ENCODE measurements around the gene DRAM1.
"Not testable (repeated sequence)": the region's sequence is repeated elsewhere in the genome, so short reads cannot be mapped to it uniquely, and the experiment has no call there.

The DRAM1 gene

DNA sequence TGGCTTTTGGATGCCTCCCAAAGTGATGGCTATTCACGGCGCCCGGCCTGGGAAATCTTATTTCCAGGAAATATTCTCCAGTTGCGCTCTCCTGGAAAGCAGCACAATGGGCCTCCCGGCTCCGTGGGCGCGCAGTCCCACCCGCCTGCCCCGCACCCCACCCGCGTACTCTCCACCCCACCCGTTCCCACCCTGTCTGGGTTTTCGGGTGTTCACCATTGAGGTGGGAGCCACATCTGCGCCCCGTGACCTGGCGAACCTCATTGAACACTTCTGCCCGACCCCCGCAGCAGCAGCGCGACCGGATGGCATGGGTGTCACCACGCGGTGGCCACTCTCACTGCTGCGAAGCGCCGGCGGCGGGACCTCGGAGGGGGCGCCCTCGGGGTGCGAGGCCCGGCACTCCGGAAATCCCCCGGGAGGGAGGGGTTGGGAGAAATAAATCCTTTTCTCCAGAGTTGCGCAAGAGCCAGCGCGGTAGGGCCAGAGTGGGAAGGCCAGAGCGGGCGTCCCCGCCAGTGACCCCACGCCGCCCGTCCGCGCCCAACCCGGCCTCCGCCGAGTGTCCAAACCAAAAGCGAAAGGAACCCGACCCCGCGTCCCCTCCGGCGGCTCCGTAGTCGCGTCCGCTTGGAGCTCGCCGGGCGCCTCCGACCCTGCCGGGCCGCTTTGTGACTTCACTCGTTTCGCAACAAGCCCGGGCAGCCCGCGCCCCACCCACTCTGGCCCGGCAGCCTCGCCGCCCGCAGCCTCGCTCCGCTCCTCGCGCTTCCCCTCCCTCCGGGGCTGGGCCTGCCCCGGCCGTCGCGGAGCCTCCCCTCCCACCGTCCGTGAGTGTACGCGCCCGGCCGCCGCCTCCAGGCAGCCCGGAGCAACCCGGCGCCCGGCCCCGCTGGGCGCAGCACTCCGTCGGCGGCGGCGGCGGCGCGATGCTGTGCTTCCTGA lies at the start of gene DRAM1:
Gene DRAM1 (plus strand): TSS at position 720 of the 945 bp plus-strand sequence. CDS start 210 bp downstream, at position 930.
- peak; percentile 53 to 63 for DNase-seq

DNA sequence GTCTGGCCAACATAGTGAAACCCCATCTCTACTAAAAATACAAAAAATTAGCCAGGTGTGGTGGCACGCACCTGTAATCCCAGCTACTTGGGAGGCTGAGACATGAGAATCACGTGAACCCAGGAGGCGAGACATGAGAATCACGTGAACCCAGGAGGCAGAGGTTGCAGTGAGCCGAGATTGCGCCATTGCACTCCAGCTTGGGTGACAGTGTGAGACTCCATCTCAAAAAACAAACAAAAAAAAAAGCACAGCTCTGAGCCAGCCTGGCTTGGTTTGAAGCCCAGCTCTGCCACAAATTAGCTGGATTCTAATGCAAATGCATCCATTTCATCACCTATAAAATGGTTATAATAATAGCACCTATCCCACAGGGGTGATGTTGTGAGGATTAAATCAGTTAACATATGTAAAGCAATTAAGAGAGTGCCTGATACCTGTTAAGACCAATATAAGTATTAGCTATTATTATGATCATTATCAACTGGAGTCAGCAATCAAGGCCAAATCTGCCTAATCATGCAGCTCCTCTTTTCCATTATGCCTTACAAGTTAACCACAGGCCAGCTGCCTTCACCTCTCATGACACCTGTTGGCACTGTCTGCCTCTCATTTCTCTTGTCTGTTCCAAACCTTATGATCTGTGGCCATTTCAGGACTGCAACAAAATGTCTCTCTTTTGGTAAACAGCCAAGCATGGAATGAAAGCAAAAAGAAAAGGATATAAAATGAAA lies 48.8 kb upstream of the DRAM1 start:
- DNase-seq: no peak

- DNase-seq: no peak
Measured at GRCh38 chr12:101829639-101830366, 47.6 kb upstream of the DRAM1 start.

DNA sequence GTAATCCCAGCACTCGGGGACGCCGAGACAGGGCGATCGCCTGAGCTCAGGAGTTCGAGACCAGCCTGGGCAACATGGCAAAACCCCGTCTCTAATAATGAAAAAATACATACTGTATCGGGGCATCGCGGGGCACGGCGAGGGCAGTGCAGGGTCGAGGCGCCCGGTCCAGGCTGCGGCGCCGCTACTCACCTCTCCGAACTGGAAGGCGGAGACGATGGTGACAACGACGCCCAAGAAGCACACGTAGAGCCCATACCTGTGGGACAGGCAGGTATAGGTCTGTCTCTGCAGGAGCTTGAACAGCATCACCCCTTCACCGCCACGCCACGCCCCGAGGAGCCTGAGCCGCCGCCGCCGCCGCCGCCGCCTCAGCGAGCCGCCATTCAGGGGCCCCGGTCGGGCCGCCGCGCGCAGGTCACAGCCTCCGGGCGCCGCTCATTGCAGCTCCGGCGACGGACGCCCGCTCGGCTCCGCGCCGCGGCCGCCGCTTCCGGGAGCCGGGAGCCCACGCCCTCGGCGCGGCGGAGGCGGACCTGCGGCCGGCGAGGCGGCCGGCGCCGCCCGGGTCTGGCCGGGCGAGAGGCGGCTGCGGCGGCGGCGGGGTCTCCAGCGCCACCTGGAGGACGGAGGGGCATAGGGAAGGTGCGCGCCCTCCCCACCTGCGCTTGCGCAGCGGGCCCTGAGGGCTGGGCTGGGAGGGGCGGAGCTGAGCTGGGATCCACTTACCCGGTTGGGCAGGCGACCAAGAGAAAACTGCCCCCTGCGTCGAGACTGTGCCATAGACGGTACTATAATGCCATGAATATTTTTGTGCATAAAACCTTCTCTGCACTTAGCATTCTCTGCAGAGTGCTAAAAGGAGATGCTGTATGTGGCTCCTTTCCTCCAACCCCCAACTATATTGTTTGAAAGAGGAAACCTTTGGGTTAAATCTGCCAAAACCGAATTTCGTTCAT lies 46.7 kb upstream of the DRAM1 start, which contains the start of gene GNPTAB:
Gene GNPTAB (minus strand): TSS at position 593 of the 959 bp plus-strand sequence. CDS start 284 bp downstream, at position 309.
- peak; percentile 94 for DNase-seq

DNA sequence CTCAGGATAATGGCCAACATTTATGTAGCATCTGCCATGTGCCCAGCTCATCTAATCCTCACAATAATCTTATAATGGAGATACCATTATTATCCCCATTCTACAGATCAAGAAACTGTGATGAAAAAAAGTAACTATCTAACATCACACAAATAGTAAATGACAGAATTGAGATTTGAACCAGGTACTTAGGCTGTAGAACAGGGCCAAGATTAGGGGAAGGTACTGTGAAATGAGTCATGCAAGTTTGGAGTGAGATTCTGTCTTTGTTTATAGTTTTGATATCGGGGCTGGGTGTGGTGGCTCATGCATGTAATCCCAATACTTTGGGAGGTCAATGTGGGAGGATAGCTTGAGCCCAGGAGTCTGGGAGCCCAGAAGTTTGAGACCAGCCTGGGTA lies 45.4 kb upstream of the DRAM1 start:
- no peak for DNase-seq

DNA sequence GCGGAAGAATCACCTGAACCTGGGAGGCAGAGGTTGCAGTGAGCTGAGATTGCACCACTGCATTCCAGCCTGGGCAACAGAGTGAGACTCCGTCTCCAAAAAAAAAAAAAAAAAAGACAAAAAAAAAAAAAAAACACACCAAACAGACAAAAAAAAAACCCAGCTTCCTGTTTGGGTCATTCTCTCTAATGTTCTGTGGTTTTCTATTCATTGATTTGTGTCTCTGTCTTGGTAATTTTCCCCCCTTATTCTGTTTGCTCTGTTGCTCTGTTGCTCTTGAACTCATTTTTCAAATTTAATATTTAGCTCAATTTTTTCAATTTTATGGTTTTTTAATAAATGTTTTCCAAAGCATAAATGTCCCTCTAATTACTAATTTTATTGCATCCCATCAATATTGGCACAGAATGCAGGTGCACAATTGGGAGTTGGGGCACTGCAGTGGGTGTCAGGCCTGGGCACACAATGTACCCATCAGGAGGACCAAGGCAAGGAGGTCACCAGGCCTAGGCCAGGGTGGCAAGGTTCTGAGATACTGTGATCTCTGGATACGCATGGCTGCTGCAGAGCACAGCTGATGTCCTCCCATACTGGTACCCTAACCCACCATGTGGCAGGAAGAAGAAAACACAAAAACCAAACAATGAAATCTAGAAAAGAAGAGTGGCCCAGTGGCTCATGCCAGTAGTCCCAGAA lies 38.6 kb upstream of the DRAM1 start:
- DNase-seq: no peak

GRCh38 chr12:101839324-101840283 lies 37.8 kb upstream of the DRAM1 start:
- peak; percentile 65 to 71 for DNase-seq

DNA sequence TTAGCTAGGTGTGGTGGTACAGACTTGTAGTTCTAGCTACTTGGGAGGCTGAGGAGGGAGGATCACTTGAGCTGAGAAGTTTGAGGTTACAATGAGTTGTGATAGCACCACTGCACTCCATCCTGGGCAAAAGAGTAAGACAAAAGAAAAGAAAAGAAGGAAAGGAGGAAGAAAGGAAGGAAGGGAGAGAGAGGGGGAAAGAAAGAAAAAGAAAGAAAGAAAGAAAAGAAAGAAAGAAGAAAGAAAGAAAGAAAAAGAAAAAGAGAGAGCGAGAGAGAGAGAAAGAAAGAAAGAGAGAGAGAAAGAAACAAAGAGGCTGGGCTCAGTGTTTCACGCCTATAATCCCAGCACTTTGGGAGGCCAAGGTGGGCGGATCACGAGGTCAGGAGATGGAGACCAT lies 36.3 kb upstream of the DRAM1 start:
- no peak for DNase-seq

DNA sequence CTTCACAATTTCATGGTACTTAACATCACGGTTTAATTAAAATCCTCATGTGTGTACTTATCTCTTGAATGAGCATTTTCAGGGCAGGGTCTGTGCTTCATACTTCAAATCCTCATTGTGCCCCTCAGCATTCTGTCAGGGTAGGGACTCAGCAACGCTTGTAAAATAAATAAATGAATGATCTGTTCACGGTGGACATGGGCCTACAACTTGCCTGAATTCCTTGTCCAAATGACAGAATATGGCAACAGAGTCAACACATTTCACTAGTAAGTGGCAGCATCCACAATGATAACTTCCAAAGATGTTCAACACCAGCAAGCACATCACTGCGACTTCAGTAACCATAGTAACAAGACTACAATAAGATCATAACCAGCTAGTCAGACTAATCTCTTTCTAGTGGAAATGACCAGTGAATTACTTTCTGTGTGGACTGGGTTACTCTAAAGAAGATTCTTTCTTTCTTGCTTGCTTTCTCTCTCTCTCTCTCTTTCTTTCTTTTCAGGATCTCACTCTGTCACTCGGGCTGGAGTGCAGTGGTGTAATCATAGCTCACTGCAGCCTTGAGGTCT lies 32.2 kb upstream of the DRAM1 start:
- DNase-seq: no peak

DNA sequence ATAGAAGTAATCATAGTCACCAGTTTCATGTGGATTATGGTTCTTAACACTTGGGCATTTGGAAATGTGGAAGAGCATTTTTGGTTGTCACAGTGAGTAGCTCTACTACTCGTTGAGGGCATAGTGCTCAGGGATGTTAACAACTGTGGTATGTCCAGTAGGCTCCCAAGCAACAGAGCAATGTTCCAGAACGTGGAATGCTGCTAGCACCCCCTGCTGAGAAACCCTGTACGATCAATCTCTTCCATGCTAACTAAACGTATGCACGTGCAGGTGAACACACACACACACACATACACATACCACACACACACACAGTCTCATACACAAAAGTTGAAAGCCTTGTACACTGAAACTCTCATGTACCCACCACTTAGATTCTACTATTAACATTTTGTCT lies 30.1 kb upstream of the DRAM1 start:
- DNase-seq: no peak

GRCh38 chr12:101850199-101850598 lies 27.2 kb upstream of the DRAM1 start:
- no peak for DNase-seq

- DNase-seq: no peak
Measured at GRCh38 chr12:101852998-101853397, 24.4 kb upstream of the DRAM1 start.

GRCh38 chr12:101854747-101855146 lies 22.6 kb upstream of the DRAM1 start:
- DNase-seq: no peak

- DNase-seq: no peak
Measured at GRCh38 chr12:101855364-101855884, 22.0 kb upstream of the DRAM1 start.

DNA sequence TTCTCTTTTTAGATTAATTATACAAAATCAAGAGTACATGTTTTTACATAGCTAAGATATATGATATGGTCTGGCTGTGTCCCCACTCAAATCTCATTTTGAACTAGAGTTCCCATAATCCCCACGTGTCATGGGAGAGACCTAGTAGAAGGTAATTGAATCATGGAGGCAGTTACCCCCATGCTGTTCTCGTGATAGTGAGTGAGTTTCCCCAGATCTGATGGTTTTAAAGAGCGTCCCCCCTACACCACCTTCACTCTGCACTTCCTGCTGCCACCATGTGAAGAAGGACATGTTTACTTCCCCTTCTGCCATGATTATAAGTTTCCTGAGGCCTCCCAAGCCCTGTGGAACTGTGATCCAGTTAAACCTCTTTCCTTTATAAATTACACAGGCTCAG lies 21.4 kb upstream of the DRAM1 start:
- DNase-seq: no peak

GRCh38 chr12:101856614-101857013 lies 20.8 kb upstream of the DRAM1 start:
- DNase-seq: not testable (repeated sequence)

- no peak for DNase-seq
Measured at GRCh38 chr12:101857043-101857558, 20.3 kb upstream of the DRAM1 start.

DNA sequence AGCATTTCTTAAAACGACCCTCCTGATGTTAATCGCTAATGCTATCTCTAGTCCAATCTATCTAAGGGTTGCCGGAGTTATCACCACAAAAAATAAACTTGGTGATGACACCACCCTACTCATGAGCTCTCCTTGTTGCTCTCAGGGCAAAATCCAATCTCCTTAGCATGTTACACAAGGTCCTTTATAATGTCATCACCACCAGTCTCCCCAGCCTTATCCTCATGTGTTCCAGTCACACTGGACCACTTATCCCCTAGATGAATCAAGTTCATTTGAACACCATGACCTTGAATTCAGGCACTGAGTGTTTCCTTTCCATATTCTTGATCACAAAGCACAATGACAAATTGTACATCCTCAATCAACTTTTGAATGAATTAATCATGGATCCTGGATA lies 19.0 kb upstream of the DRAM1 start:
- DNase-seq: no peak
